ENCODE data around the gene IRF2.

Gene IRF2

DNA sequence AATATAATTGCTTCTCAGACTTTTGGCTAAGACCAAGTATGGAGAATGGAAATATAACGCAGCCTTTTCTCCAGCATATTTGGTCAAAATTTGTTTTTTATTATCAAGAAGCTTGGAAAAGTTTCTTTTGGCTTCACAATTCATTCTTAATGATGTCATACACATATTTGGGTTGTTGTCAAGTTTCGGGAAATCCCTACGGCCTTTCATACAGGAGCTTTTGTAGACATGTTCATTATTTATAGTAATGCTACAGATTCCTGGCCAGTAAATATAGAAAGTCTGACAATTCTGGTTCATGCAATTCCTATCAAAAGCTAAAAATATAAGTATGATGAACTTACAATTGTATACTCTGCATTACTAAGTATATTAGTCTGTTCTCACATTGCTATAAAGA lies 112.9 kb downstream of the IRF2 start:
- DNase-seq (ENCODE audit: insufficient read length, low spot score) (no peak), FAIRE-seq (no peak)
- TF ChIP-seq POLR2AphosphoS5 (IDR thresholded peaks at IDR 0.05; ENCODE audit: low read depth, low read length), result no peak
- TF ChIP-seq POU2F2 (IDR thresholded peaks at IDR 0.05; ENCODE audit: low read depth, low read length), result no peak
- no peak for TF ChIP-seq POLR2A (IDR thresholded peaks at IDR 0.05; ENCODE audit: low read depth, low read length)
- no peak for TF ChIP-seq SPI1 (IDR thresholded peaks at IDR 0.05; ENCODE audit: low read depth, low read length)
- TF ChIP-seq TAF1 (IDR thresholded peaks at IDR 0.05; ENCODE audit: low read depth, low read length), result no peak
- TF ChIP-seq PAX5 (IDR thresholded peaks at IDR 0.05; ENCODE audit: insufficient read depth, low read length, severe bottlenecking), result no peak

DNA sequence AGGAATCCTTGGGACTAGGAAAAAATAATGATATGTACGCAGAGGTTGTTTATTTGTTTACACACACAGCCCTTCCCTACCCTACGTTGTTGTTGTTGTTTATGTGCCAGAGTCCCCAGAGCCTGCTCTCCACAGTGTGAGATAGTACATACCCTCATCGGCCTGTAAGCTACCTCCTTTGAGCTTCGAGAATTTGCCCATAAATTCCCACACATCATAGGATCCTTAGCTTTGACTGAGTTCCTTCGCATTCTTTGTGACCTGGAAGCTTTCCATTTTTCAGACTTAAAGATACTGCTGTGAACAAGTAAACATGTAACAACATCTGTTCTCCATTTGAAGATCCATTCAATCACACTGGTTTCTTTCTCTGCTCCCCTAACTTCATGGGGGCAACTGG lies 114.5 kb downstream of the IRF2 start:
- DNase-seq (ENCODE audit: insufficient read length, low spot score) (no peak), FAIRE-seq (no peak)
- TF ChIP-seq PAX5 (IDR thresholded peaks at IDR 0.05; ENCODE audit: insufficient read depth, low read length, severe bottlenecking) (no peak), POLR2AphosphoS5 (IDR thresholded peaks at IDR 0.05; ENCODE audit: low read depth, low read length) (no peak), POU2F2 (IDR thresholded peaks at IDR 0.05; ENCODE audit: low read depth, low read length) (no peak), POLR2A (IDR thresholded peaks at IDR 0.05; ENCODE audit: low read depth, low read length) (no peak), TAF1 (IDR thresholded peaks at IDR 0.05; ENCODE audit: low read depth, low read length) (no peak)

GRCh38 chr4:184358521-184359232 lies 115.7 kb downstream of the IRF2 start:
- DNase-seq (ENCODE audit: insufficient read length, low spot score) (no peak), FAIRE-seq (no peak)
- TF ChIP-seq PAX5 (IDR thresholded peaks at IDR 0.05; ENCODE audit: insufficient read depth, low read length, severe bottlenecking), result no peak
- no peak for TF ChIP-seq POLR2AphosphoS5 (IDR thresholded peaks at IDR 0.05; ENCODE audit: low read depth, low read length)
- no peak for TF ChIP-seq TAF1 (IDR thresholded peaks at IDR 0.05; ENCODE audit: low read depth, low read length)
- no peak for TF ChIP-seq POU2F2 (IDR thresholded peaks at IDR 0.05; ENCODE audit: low read depth, low read length)
- TF ChIP-seq SPI1 (IDR thresholded peaks at IDR 0.05; ENCODE audit: low read depth, low read length), result no peak
- TF ChIP-seq POLR2A (IDR thresholded peaks at IDR 0.05; ENCODE audit: low read depth, low read length), result no peak

GRCh38 chr4:184357772-184358171 lies 116.6 kb downstream of the IRF2 start:
- DNase-seq (ENCODE audit: insufficient read length, low spot score), result no peak
- TF ChIP-seq PAX5 (IDR thresholded peaks at IDR 0.05; ENCODE audit: insufficient read depth, low read length, severe bottlenecking) (no peak), POLR2AphosphoS5 (IDR thresholded peaks at IDR 0.05; ENCODE audit: low read depth, low read length) (no peak), POU2F2 (IDR thresholded peaks at IDR 0.05; ENCODE audit: low read depth, low read length) (no peak), POLR2A (IDR thresholded peaks at IDR 0.05; ENCODE audit: low read depth, low read length) (no peak), TAF1 (IDR thresholded peaks at IDR 0.05; ENCODE audit: low read depth, low read length) (no peak), SPI1 (IDR thresholded peaks at IDR 0.05; ENCODE audit: low read depth, low read length) (no peak)

DNA sequence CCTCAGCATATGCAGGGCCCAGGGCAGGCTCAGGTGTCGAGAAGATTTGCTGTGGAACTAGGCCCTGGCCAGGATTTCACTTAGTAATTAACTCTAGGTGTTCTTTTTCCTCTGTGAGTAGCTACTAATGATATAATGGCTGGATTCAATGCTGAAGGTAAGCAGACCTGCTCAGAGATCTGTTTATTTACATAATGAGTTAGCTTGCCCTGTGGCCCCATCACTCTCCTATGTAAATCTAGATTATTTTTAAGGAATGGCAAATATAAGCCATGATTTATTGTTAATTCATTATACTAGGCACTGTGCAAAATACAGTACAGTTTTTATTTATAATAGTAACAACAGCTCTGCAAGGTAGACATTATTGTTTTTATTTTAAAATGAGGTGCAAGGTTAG lies 117.2 kb downstream of the IRF2 start:
- FAIRE-seq, result no peak
- TF ChIP-seq POLR2A (IDR thresholded peaks at IDR 0.05; ENCODE audit: low read depth, low read length) (no peak), POLR2AphosphoS5 (IDR thresholded peaks at IDR 0.05; ENCODE audit: low read depth, low read length) (no peak), POU2F2 (IDR thresholded peaks at IDR 0.05; ENCODE audit: low read depth, low read length) (no peak), SPI1 (IDR thresholded peaks at IDR 0.05; ENCODE audit: low read depth, low read length) (no peak), TAF1 (IDR thresholded peaks at IDR 0.05; ENCODE audit: low read depth, low read length) (no peak), PAX5 (IDR thresholded peaks at IDR 0.05; ENCODE audit: insufficient read depth, low read length, severe bottlenecking) (no peak)
- DNase-seq (ENCODE audit: insufficient read length, low spot score), result no peak

More at GRCh38 chr4:184357772-184358171, 116.6 kb downstream of the IRF2 start:
- FAIRE-seq, result no peak

GRCh38 chr4:184356366-184356765 lies 118.0 kb downstream of the IRF2 start:
- no peak for TF ChIP-seq PAX5 (IDR thresholded peaks at IDR 0.05; ENCODE audit: insufficient read depth, low read length, severe bottlenecking)
- no peak for TF ChIP-seq POLR2A (IDR thresholded peaks at IDR 0.05; ENCODE audit: low read depth, low read length)
- no peak for TF ChIP-seq TAF1 (IDR thresholded peaks at IDR 0.05; ENCODE audit: low read depth, low read length)
- TF ChIP-seq POU2F2 (IDR thresholded peaks at IDR 0.05; ENCODE audit: low read depth, low read length), result no peak
- TF ChIP-seq POLR2AphosphoS5 (IDR thresholded peaks at IDR 0.05; ENCODE audit: low read depth, low read length), result no peak
- no peak for TF ChIP-seq SPI1 (IDR thresholded peaks at IDR 0.05; ENCODE audit: low read depth, low read length)
- DNase-seq (ENCODE audit: insufficient read length, low spot score) (no peak), FAIRE-seq (peak; percentile 9)

DNA sequence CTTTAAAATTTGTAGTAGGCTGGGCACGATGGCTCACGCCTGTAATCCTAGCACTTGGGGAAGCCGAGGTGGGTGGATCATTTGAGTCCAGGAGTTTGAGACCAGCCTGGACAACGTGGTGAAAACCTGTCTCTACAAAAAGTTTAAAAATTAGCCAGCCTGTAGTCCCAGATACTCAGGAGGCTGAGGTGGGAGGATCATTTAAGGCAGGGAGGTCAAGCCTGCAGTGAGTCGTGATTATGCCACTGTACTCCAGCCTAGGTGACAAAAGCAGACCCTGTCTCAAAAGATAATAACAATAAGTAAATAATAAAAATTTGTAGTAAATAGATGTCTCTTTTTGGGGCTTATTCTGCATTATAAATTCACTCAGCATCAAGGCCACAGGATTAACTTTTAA lies 118.5 kb downstream of the IRF2 start:
- DNase-seq (ENCODE audit: insufficient read length, low spot score), result no peak
- no peak for TF ChIP-seq POLR2AphosphoS5 (IDR thresholded peaks at IDR 0.05; ENCODE audit: low read depth, low read length)
- no peak for TF ChIP-seq POU2F2 (IDR thresholded peaks at IDR 0.05; ENCODE audit: low read depth, low read length)
- TF ChIP-seq PAX5 (IDR thresholded peaks at IDR 0.05; ENCODE audit: insufficient read depth, low read length, severe bottlenecking), result no peak
- no peak for TF ChIP-seq POLR2A (IDR thresholded peaks at IDR 0.05; ENCODE audit: low read depth, low read length)
- TF ChIP-seq SPI1 (IDR thresholded peaks at IDR 0.05; ENCODE audit: low read depth, low read length), result no peak
- no peak for TF ChIP-seq TAF1 (IDR thresholded peaks at IDR 0.05; ENCODE audit: low read depth, low read length)
- no peak for FAIRE-seq

DNA sequence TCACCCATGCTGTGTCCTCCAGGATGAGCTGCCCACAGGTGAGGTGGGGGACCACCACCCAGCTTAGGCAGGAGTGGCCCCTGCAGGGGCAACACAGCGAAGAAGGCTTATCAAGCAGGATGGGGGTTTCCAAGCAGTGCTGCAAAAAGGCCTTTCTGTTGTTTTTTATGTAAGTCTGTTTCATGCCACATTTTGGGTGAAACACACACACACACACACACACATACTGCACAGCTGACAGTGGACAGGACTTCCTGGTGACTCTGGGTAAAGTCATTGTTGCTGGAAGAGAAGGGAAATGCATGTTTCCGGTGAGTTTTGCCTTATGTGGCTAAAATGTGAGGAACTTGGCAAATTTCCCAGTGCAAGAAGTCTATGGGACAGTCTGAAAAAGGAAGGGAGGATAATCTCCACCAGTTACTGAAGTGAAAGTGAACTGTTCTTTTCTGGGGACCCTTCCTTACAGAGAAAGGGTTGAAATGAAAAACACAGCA lies 119.2 kb downstream of the IRF2 start:
- TF ChIP-seq SPI1 (IDR thresholded peaks at IDR 0.05; ENCODE audit: low read depth, low read length) (peak; percentile 39; the same call in 1 of the 2 replicates), POLR2A (IDR thresholded peaks at IDR 0.05; ENCODE audit: low read depth, low read length) (no peak; the same call in 1 of the 2 replicates), TAF1 (IDR thresholded peaks at IDR 0.05; ENCODE audit: low read depth, low read length) (no peak), PAX5 (IDR thresholded peaks at IDR 0.05; ENCODE audit: insufficient read depth, low read length, severe bottlenecking) (no peak), POU2F2 (IDR thresholded peaks at IDR 0.05; ENCODE audit: low read depth, low read length) (0 out of 2 replicates have a peak, but pooled peaks have one; percentile 47), POLR2AphosphoS5 (IDR thresholded peaks at IDR 0.05; ENCODE audit: low read depth, low read length) (no peak)
- DNase-seq (ENCODE audit: insufficient read length, low spot score) (no peak), FAIRE-seq (peak; percentile 93)

- no peak for FAIRE-seq
- no peak for DNase-seq (ENCODE audit: insufficient read length, low spot score)
- TF ChIP-seq SPI1 (IDR thresholded peaks at IDR 0.05; ENCODE audit: low read depth, low read length) (no peak), POU2F2 (IDR thresholded peaks at IDR 0.05; ENCODE audit: low read depth, low read length) (no peak), POLR2AphosphoS5 (IDR thresholded peaks at IDR 0.05; ENCODE audit: low read depth, low read length) (no peak), POLR2A (IDR thresholded peaks at IDR 0.05; ENCODE audit: low read depth, low read length) (no peak), TAF1 (IDR thresholded peaks at IDR 0.05; ENCODE audit: low read depth, low read length) (no peak), PAX5 (IDR thresholded peaks at IDR 0.05; ENCODE audit: insufficient read depth, low read length, severe bottlenecking) (no peak)
Observed at GRCh38 chr4:184352891-184353290, 121.5 kb downstream of the IRF2 start.

All from GM12891 (cell line).